Natural killer cell (primary cell): Measurements from ENCODE around the gene VPS72. TPM values are rescaled to one million over a fixed set of nuclear protein-coding genes. Genes with fewer than 3 reads are reported as not detected.

ENCODE experiments used
- ATAC-seq, 3 donors: fragments of 150-1000 bp in 2 of 3; fragments of 200-7000 bp in 1 of 3; cut with Tn5 transposase; 1 replicate in 1 of 3; 2 replicates in 2 of 3; pipeline ENCODE4 v1.10.0; 2021; ENCODE audit warnings: mild to moderate bottlenecking in 2 of 3, moderate library complexity in 2 of 3
- DNase-seq, 2 donors: peaks; one replicate each; pipeline versions ENCODE4 v3.0.0 to v3.0.0-alpha.2; 2013 to 2021; ENCODE audit warnings: mixed read lengths in 1 of 2
- H3K27ac ChIP-seq: one replicate; pipeline ENCODE4 v1.5.1; 2013; ENCODE audit warnings: mild to moderate bottlenecking, low read length
- H3K27me3 ChIP-seq: one replicate; pipeline ENCODE4 v1.6.1; 2013; ENCODE audit warnings: low read length; ENCODE audit not compliant: control insufficient read depth, insufficient read depth
- H3K36me3 ChIP-seq: one replicate; pipeline ENCODE4 v1.6.1; 2013; ENCODE audit warnings: low read length; ENCODE audit not compliant: control insufficient read depth, insufficient read depth
- H3K4me1 ChIP-seq: one replicate; pipeline ENCODE4 v1.6.1; 2013; ENCODE audit warnings: low read length; ENCODE audit not compliant: control insufficient read depth, insufficient read depth
- H3K4me3 ChIP-seq: one replicate; pipeline ENCODE4 v1.5.1; 2013; ENCODE audit warnings: low read length
- H3K9me3 ChIP-seq: one replicate; pipeline ENCODE4 v1.6.1; 2013; ENCODE audit warnings: low read length; ENCODE audit not compliant: control insufficient read depth, insufficient read depth
- H3K27ac Mint-ChIP-seq, 2 donors: one replicate each; pipeline ENCODE4 v1.8.0; 2022; ENCODE audit warnings: mild to moderate bottlenecking in 2 of 2, mixed read lengths in 2 of 2, moderate library complexity in 1 of 2
- H3K27me3 Mint-ChIP-seq, 2 donors: one replicate each; pipeline ENCODE4 v1.8.0; 2022; ENCODE audit warnings: low read depth in 2 of 2, mixed read lengths in 2 of 2
- H3K36me3 Mint-ChIP-seq: one replicate; pipeline ENCODE4 v1.8.0; 2022; ENCODE audit warnings: mixed read lengths
- H3K4me1 Mint-ChIP-seq, 2 donors: one replicate each; pipeline ENCODE4 v1.8.0; 2022; ENCODE audit warnings: mixed read lengths in 2 of 2
- H3K4me3 Mint-ChIP-seq: one replicate; pipeline ENCODE4 v1.8.0; 2022; ENCODE audit warnings: mild to moderate bottlenecking, moderate library complexity, mixed read lengths
- H3K9me3 Mint-ChIP-seq, 2 donors: one replicate each; pipeline ENCODE4 v1.8.0; 2022; ENCODE audit warnings: mixed read lengths in 2 of 2
- CTCF ChIP-seq: fragments of 200-600 bp; IDR thresholded peaks from one replicate; pipeline ENCODE4 v1.8.0; 2022; ENCODE audit warnings: antibody characterized with exemption
- WGBS: methylation state at CpG from one replicate; pipeline ENCODE4 v1.1.7; 2013; ENCODE audit warnings: missing lambda C conversion rate; ENCODE audit not compliant: insufficient coverage; 5-methylcytosine and 5-hydroxymethylcytosine counted together
- intact Hi-C: fragments of 100-400 bp; cut with micrococcal nuclease; formaldehyde crosslinking; loops from one replicate; pipeline ENCODE4 v1.14.2; 2022
- total RNA-seq, 4 donors: library from RNA; stranded (reverse); fragments of 120-200 nt in 1 of 4; gene quantifications; one replicate each; pipeline versions ENCODE4 v1.2.3 to v1.2.4, GENCODE V29; 2013 to 2022

The VPS72 gene
- total RNA-seq, 3 donors from 2014 or later (not counting 1 experiment from before 2014, with no cell fraction given), result 26.2 to 45.1 (median 44.8) TPM

- no peak for TF ChIP-seq CTCF
- 98% methylated on average over 7 of the region's 7 CpGs for WGBS
These were observed 55.0 kb downstream of the VPS72 start for GRCh38 chr1:151134991-151135390.

GRCh38 chr1:151134396-151134795, 55.6 kb downstream of the VPS72 start:
- H3K36me3 Mint-ChIP-seq, result no peaks in the 10 kb centered on the region
- no peaks in the 10 kb centered on the region for H3K36me3 ChIP-seq
- H3K27ac Mint-ChIP-seq, result no peak overlapping the region
- intact Hi-C loops, result no loop called here
- ATAC-seq (no peak), DNase-seq (no peak)
- H3K4me1 ChIP-seq, result peaks cover 14% of the 10 kb centered on the region
- H3K9me3 Mint-ChIP-seq, result no peaks in the 10 kb centered on the region
- H3K27me3 Mint-ChIP-seq, result no peaks in the 10 kb centered on the region
- no peak overlapping the region for H3K4me3 ChIP-seq
- WGBS, result 92% methylated on average over 2 of the region's 3 CpGs
- peaks cover 12 to 22% of the 10 kb centered on the region in 2 donors for H3K4me1 Mint-ChIP-seq
- TF ChIP-seq CTCF, result no peak
- H3K27ac ChIP-seq, result no peak overlapping the region
- H3K27me3 ChIP-seq, result no peaks in the 10 kb centered on the region
- no peak overlapping the region for H3K4me3 Mint-ChIP-seq
- no peaks in the 10 kb centered on the region for H3K9me3 ChIP-seq

More at GRCh38 chr1:151134991-151135390, 55.0 kb downstream of the VPS72 start:
- Mint-ChIP-seq H3K27me3 (no peaks in the 10 kb centered on the region), H3K9me3 (no peaks in the 10 kb centered on the region), H3K36me3 (no peaks in the 10 kb centered on the region), H3K4me1 (peaks cover 12 to 22% of the 10 kb centered on the region in 2 donors), H3K4me3 (no peak overlapping the region), H3K27ac (no peak overlapping the region)
- Histone ChIP-seq H3K36me3 (no peaks in the 10 kb centered on the region), H3K27me3 (no peaks in the 10 kb centered on the region), H3K9me3 (no peaks in the 10 kb centered on the region), H3K4me3 (no peak overlapping the region), H3K4me1 (peaks cover 14% of the 10 kb centered on the region), H3K27ac (no peak overlapping the region)
- no peak for ATAC-seq
- intact Hi-C loops, result no loop called here
- DNase-seq, result no peak

- Mint-ChIP-seq H3K4me1 (peaks cover 12 to 22% of the 10 kb centered on the region in 2 donors), H3K27me3 (no peaks in the 10 kb centered on the region), H3K27ac (no peak overlapping the region), H3K9me3 (no peaks in the 10 kb centered on the region), H3K4me3 (no peak overlapping the region), H3K36me3 (no peaks in the 10 kb centered on the region)
- no peak for TF ChIP-seq CTCF
- Histone ChIP-seq H3K4me1 (peaks cover 14% of the 10 kb centered on the region), H3K27me3 (no peaks in the 10 kb centered on the region), H3K4me3 (no peak overlapping the region), H3K9me3 (no peaks in the 10 kb centered on the region), H3K27ac (no peak overlapping the region), H3K36me3 (no peaks in the 10 kb centered on the region)
- intact Hi-C loops, result no loop called here
- WGBS, result 96% methylated on average over 65 of the region's 65 CpGs
- DNase-seq, result no peak
- no peak for ATAC-seq
These were observed 56.8 kb downstream of the VPS72 start for GRCh38 chr1:151133018-151133806.
